CD4-positive, alpha-beta T cell treated with Interleukin-12 subunit alpha and Interleukin-12 subunit beta, for 1 hour (primary cell): ENCODE measurements around the gene TMBIM4.
"Not testable (repeated sequence)": the region's sequence is repeated elsewhere in the genome, so short reads cannot be mapped to it uniquely, and the experiment has no call there.

ENCODE experiments used
- DNase-seq: peaks from one replicate; pipeline ENCODE4 v3.0.0-alpha.2; 2020

TMBIM4 gene

GRCh38 chr12:66182956-66183355 is 13.2 kb upstream of the TMBIM4 start:
- no peak for DNase-seq

GRCh38 chr12:66176105-66176900 is 6.5 kb upstream of the TMBIM4 start:
- DNase-seq, result no peak

- DNase-seq, result not testable (repeated sequence)
Measured at GRCh38 chr12:66174391-66175325, 4.9 kb upstream of the TMBIM4 start.

- DNase-seq, result no peak
Measured at GRCh38 chr12:66170606-66171005, 810 bp upstream of the TMBIM4 start.

- no peak for DNase-seq
Measured at GRCh38 chr12:66168410-66168809, 1.4 kb downstream of the TMBIM4 start.

GRCh38 chr12:66166561-66166960 is 3.2 kb downstream of the TMBIM4 start:
- no peak for DNase-seq

- DNase-seq, result no peak
Measured at GRCh38 chr12:66165141-66165540, 4.7 kb downstream of the TMBIM4 start.

- no peak for DNase-seq
Measured at GRCh38 chr12:66164349-66164821, 5.4 kb downstream of the TMBIM4 start.

- DNase-seq, result no peak
Measured at GRCh38 chr12:66163289-66163688, 6.5 kb downstream of the TMBIM4 start.

GRCh38 chr12:66162701-66163100 is 7.1 kb downstream of the TMBIM4 start:
- no peak for DNase-seq

GRCh38 chr12:66160704-66161103 is 9.1 kb downstream of the TMBIM4 start:
- DNase-seq, result no peak

- DNase-seq, result no peak
Measured at GRCh38 chr12:66159123-66159522, 10.7 kb downstream of the TMBIM4 start.

- no peak for DNase-seq
Measured at GRCh38 chr12:66156654-66157053, 13.1 kb downstream of the TMBIM4 start.

- DNase-seq, result no peak
Measured at GRCh38 chr12:66154776-66155175, 15.0 kb downstream of the TMBIM4 start.

- DNase-seq, result no peak
Measured at GRCh38 chr12:66152732-66153131, 17.1 kb downstream of the TMBIM4 start.

- DNase-seq, result no peak
Measured at GRCh38 chr12:66149702-66150398, 19.9 kb downstream of the TMBIM4 start.

- DNase-seq, result no peak
Measured at GRCh38 chr12:66144791-66145754, 24.7 kb downstream of the TMBIM4 start.

- no peak for DNase-seq
Measured at GRCh38 chr12:66143868-66144267, 25.9 kb downstream of the TMBIM4 start.

- DNase-seq, result no peak
Measured at GRCh38 chr12:66142826-66143225, 27.0 kb downstream of the TMBIM4 start.

GRCh38 chr12:66141299-66141698 is 28.5 kb downstream of the TMBIM4 start:
- no peak for DNase-seq

GRCh38 chr12:66140731-66141130 is 29.1 kb downstream of the TMBIM4 start:
- no peak for DNase-seq

- DNase-seq, result no peak
Measured at GRCh38 chr12:66139328-66139727, 30.5 kb downstream of the TMBIM4 start.
